Upper lobe of left lung (tissue), 4 donors: ENCODE measurements around the gene TLR9.

Experiments used
- POLR2A ChIP-seq, 4 donors: fragments of 450-650 bp; IDR thresholded peaks; one replicate each; pipeline ENCODE4 v1.5.1; 2016 to 2017; ENCODE audit warnings: antibody characterized with exemption in 4 of 4, mild to moderate bottlenecking in 2 of 4
- POLR2AphosphoS5 ChIP-seq, 2 donors: sonication (generic); formaldehyde crosslinking; IDR thresholded peaks; one replicate each; pipeline ENCODE4 v1.5.1; 2017; ENCODE audit warnings: antibody characterized with exemption in 2 of 2
- TF ChIP-seq, protein P1 (sequence below), 6 experiments: fragments of 450-650 bp in 4 of 6; fragments of 200-600 bp in 2 of 6; sonication (generic) in 2 of 6; IDR thresholded peaks; one replicate each; pipeline ENCODE4 v1.5.1; 2016 to 2019; ENCODE audit warnings: antibody characterized with exemption in 6 of 6

DNA sequence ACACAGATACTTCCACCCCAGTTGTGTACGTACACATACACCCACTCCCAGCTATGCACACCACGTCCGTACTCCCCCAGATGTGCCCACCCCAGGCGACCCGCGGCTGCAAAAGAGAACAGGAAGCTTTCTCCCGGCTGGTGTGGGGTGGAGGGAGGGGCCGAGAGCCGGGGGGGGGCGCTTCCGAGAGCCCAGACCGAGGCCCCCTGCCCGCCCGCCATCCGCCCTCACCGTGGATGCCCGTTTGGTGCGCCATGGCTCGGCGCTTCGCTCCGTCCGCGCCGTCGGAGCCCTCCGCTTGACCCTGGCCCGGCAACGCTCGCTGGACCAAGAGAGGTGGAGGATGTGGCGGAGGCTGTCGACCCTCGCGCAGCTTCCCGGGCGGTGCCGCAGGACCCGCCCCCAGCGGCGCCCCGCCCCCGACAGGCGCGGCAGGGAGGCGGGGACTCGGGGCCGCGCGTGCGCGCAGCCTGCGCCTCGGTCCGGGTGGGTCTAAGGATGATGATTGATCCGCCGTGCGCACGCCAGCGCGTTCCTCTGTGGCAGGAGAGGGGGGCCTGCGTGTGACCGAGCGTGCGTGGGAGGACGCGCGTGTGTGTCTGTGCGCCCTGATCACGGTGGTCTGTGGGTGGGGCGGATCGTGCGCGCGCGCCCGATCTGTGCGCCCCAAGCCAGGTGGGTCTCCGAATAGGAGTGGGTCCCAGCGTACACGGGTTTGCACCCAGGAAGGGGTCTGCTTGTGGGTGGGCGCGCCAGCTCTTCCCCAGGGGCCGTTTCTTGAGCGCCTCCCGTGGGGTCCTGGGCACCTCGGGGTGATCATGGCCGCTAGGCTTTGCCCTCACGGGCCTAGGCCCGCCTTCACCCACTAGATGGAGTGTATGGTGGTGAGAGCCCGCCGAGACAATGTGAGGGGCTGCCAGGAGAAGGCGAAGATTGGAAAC, 13.6 kb upstream of the TLR9 start, which contains the start of gene TWF2:
- TF ChIP-seq, protein P1, sequence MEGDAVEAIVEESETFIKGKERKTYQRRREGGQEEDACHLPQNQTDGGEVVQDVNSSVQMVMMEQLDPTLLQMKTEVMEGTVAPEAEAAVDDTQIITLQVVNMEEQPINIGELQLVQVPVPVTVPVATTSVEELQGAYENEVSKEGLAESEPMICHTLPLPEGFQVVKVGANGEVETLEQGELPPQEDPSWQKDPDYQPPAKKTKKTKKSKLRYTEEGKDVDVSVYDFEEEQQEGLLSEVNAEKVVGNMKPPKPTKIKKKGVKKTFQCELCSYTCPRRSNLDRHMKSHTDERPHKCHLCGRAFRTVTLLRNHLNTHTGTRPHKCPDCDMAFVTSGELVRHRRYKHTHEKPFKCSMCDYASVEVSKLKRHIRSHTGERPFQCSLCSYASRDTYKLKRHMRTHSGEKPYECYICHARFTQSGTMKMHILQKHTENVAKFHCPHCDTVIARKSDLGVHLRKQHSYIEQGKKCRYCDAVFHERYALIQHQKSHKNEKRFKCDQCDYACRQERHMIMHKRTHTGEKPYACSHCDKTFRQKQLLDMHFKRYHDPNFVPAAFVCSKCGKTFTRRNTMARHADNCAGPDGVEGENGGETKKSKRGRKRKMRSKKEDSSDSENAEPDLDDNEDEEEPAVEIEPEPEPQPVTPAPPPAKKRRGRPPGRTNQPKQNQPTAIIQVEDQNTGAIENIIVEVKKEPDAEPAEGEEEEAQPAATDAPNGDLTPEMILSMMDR (IDR thresholded peaks at IDR 0.05) = peak in 5 of 6 experiments; percentile 18 to 62 (median 61)
- TF ChIP-seq POLR2A (IDR thresholded peaks at IDR 0.05) (peak in 2 of 4 donors; percentile 46 to 88), POLR2AphosphoS5 (IDR thresholded peaks at IDR 0.05) (peak; percentile 76 to 78)
